Measurements from ENCODE around the gene SMIM21.

Gene SMIM21

DNA sequence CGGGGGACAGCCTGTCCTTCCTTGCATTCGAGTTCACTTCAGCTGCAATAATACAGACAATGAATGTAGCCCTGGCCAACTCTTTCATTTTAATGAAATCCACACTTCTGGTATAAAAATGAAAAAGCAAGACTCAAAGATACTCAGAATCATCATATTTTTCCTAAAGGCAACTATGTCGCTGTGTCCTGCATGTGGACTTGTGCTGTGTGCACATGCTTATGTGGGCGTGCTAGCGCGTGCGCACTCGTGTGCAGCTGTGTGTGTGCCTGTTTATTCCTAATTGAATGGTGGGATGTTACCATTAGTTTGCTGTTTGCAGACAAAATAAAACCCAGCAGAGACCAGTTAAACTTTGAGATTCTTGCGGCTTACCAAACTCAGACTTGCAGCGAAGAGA lies 49.6 kb downstream of the SMIM21 start:
- Histone ChIP-seq H3K9me3 (ENCODE audit: control insufficient read depth, insufficient read depth, low read length) (no peaks in the 10 kb centered on the region), H3K9ac (ENCODE audit: low read depth, low read length) (no peak overlapping the region), H3K4me1 (ENCODE audit: insufficient read depth, low read length) (no peaks in the 10 kb centered on the region), H3K36me3 (ENCODE audit: insufficient read depth, low read length) (no peaks in the 10 kb centered on the region)

DNA sequence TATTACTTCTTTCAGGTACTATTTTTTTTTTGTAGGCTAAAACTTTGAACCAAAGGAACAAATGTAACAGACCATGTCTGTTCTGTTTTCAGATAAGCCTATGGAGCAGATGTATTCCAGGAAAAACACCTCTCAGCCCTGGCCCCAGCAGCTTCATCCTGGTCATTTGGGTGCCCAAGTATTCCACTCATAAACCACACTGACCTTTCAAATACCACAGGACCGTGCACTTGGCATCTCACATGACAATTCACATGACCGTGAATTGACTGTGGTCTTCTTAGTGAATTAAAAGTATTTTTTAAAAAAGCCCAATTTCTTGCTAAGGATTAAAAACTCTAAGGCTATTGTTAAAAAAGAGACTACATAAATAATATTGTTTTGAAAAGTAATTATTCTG lies 50.2 kb downstream of the SMIM21 start:
- no peaks in the 10 kb centered on the region for H3K4me1 ChIP-seq (ENCODE audit: insufficient read depth, low read length)
- H3K9ac ChIP-seq (ENCODE audit: low read depth, low read length): no peak overlapping the region
- no peaks in the 10 kb centered on the region for H3K9me3 ChIP-seq (ENCODE audit: control insufficient read depth, insufficient read depth, low read length)
- H3K36me3 ChIP-seq (ENCODE audit: insufficient read depth, low read length): no peaks in the 10 kb centered on the region

DNA sequence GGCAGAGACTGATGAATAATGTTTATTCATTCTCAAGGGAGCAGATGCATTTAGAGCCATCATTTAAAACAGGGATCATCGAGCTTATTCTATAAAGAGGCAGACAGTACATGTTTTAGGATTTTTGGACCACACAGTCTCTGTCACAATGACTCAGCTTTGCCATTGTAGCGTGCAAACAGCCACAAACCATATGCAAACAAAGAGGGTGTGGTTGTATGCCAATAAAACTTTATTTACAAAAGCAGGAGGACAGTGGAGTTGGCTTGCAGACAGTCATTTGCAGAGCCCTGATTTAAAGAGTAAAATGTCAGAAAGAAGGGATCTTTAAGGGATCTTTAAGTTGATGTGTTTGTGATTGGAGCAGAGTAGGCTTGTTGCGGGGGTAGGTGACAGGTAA lies 51.5 kb downstream of the SMIM21 start:
- H3K4me1 ChIP-seq (ENCODE audit: insufficient read depth, low read length): no peaks in the 10 kb centered on the region
- H3K36me3 ChIP-seq (ENCODE audit: insufficient read depth, low read length): no peaks in the 10 kb centered on the region
- H3K9me3 ChIP-seq (ENCODE audit: control insufficient read depth, insufficient read depth, low read length): no peaks in the 10 kb centered on the region
- H3K9ac ChIP-seq (ENCODE audit: low read depth, low read length): no peak overlapping the region

DNA sequence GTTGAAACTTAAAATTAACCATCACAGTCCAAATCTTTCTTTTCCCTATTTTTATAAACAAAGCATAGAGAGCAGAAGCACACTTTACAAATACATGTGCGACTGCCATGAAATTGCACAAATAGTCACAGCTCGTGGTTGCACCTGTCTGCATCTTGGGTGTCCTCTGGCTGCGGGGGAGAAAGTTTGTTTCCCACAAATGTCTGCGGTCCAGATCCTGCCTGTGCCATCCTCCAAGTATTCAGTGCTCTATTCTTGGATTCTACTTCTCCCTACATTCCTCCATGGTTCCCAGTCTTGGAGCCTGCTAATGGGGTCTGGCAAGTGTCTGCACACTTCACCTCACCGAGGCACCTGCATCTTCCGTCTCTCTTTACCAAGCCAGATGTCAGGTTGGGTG lies 52.2 kb downstream of the SMIM21 start:
- no peaks in the 10 kb centered on the region for H3K4me1 ChIP-seq (ENCODE audit: insufficient read depth, low read length)
- H3K9ac ChIP-seq (ENCODE audit: low read depth, low read length): no peak overlapping the region
- no peaks in the 10 kb centered on the region; the same call in 1 of the 2 replicates for H3K9me3 ChIP-seq (ENCODE audit: control insufficient read depth, insufficient read depth, low read length)
- H3K36me3 ChIP-seq (ENCODE audit: insufficient read depth, low read length): no peaks in the 10 kb centered on the region

DNA sequence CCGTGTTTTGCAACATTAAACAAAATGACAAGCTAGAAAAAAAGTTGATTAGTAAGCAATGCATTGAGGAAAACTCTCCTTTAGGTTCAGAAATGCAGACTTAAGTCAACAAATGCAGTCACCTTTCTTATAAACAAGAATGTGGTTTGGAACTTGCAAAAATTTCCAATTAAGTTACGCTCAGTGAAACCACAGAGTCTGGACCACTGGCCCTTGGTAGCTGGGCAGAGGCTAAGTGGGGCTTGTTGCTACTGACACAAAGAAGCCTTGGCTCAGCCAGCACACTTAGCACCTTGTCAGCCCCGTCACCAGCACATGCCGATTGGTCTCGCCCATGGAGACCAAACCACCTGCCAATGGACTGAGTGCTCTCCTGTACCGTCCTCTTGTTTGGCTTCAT lies 53.0 kb downstream of the SMIM21 start:
- no peaks in the 10 kb centered on the region for H3K36me3 ChIP-seq (ENCODE audit: insufficient read depth, low read length)
- H3K9ac ChIP-seq (ENCODE audit: low read depth, low read length): no peak overlapping the region
- no peaks in the 10 kb centered on the region for H3K4me1 ChIP-seq (ENCODE audit: insufficient read depth, low read length)
- H3K9me3 ChIP-seq (ENCODE audit: control insufficient read depth, insufficient read depth, low read length): no peaks in the 10 kb centered on the region; the same call in 1 of the 2 replicates

DNA sequence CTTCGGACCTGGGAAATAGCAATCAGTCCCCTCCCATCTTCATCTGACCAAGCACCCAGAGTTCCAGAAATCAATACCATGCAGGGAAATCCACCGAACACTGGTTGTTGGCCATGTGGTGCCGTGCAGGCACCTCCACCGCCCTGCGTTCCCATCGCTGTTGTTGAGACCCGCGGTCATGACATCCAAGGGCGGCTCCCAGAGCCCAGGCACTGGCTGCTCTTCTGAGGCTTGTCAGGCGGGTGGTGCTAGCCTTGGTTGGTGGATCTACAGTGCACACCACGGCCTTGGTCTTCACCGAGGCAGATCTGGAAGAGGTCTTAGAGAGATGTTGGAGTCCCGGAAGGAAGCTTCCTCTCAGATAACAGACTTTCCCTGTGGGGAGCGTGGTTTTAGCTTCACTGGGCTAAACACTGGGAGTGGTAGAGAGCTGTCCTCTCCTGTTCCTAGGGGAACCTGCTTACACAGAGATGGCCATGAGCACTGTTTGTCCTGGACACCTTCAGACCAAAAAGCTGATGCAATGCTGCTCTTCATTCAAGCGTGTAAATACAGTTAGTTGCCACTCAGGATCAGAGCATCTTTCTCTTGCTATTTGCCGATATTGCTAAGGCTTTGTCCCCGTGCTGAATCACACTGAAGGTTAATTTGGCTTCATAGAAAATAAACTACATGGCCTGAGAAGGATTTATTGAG lies 58.3 kb downstream of the SMIM21 start:
- Histone ChIP-seq H3K9me3 (ENCODE audit: control insufficient read depth, insufficient read depth, low read length) (no peaks in the 10 kb centered on the region; the same call in none of the 2 replicates), H3K4me1 (ENCODE audit: insufficient read depth, low read length) (no peaks in the 10 kb centered on the region), H3K9ac (ENCODE audit: low read depth, low read length) (no peak overlapping the region), H3K36me3 (ENCODE audit: insufficient read depth, low read length) (no peaks in the 10 kb centered on the region)

DNA sequence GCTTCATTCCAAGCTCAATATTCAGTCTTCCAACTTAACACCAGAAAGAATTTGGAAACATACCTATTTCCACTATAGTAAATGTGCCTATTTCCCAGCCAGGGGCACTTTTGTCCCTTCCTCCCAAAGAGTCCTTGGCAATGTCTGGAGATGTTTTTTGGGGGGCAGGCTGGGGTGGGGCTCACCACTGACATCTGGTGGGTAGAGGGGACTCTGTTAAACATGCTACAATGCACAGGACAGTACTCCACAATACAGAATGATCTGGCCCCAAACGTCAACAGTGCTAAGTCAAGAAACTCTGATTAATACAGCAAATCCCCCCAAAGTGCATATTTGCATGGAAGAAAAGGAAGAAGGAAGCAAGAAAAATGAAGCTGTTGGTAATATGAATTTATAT lies 61.7 kb downstream of the SMIM21 start:
- Histone ChIP-seq H3K9me3 (ENCODE audit: control insufficient read depth, insufficient read depth, low read length) (no peaks in the 10 kb centered on the region; the same call in none of the 2 replicates), H3K36me3 (ENCODE audit: insufficient read depth, low read length) (no peaks in the 10 kb centered on the region), H3K4me1 (ENCODE audit: insufficient read depth, low read length) (no peaks in the 10 kb centered on the region), H3K9ac (ENCODE audit: low read depth, low read length) (no peak overlapping the region)

DNA sequence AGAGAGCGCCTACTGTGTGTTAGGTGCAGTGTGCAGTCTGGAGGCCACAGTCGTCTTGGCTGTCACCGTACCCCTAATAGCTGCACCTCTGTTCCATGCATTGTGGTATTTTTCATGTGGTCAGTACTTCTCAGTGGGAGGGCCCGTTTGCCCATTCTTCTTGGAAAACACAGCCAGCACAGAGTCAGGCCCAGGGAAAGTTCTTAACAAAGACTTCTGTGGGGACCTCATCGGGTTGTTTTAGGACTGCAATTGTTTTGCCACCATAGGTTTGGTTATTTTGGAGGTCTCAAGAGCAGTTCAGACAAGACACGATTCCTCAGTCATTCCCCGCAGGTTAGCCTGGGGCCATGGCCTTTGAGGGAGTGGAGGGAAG lies 62.3 kb downstream of the SMIM21 start:
- no peaks in the 10 kb centered on the region for H3K36me3 ChIP-seq (ENCODE audit: insufficient read depth, low read length)
- no peaks in the 10 kb centered on the region; the same call in 1 of the 2 replicates for H3K9me3 ChIP-seq (ENCODE audit: control insufficient read depth, insufficient read depth, low read length)
- H3K9ac ChIP-seq (ENCODE audit: low read depth, low read length): no peak overlapping the region
- H3K4me1 ChIP-seq (ENCODE audit: insufficient read depth, low read length): no peaks in the 10 kb centered on the region

DNA sequence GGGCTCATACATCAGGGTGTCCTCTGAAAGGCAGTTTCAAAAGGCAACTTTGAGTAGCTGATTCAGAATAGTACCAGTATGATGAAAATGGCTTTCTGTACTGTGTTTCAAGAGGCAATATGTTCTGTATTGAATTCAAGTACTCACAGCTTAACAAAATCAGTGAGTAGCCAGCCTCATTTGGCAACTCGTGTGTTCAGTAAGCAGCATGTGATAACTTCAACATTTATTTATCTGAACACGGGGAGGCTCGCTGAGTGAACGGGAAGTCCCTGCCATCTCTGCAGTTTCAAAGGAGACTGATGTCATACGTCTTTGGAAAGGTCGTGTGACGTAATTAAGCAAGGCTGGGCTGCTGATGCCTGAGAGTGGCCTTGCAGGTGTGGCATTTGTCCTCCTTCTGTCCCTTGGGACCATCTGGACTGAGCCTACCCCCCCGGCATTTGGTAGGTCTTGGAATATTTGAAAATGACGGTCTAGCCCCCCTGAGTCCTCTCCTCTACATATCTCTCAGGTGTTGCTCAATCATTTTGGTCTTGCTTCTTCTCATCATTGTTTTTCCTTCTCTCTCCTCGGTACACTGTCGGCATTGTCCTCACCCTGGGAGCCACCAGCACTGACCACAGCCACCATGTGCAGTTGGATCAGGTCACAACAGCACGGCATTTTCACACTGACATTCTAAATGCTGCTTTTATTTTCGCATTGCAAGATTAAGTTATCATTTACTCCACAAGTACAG lies 62.8 kb downstream of the SMIM21 start:
- no peak overlapping the region for H3K9ac ChIP-seq (ENCODE audit: low read depth, low read length)
- no peaks in the 10 kb centered on the region for H3K4me1 ChIP-seq (ENCODE audit: insufficient read depth, low read length)
- no peaks in the 10 kb centered on the region; the same call in 1 of the 2 replicates for H3K9me3 ChIP-seq (ENCODE audit: control insufficient read depth, insufficient read depth, low read length)
- H3K36me3 ChIP-seq (ENCODE audit: insufficient read depth, low read length): no peaks in the 10 kb centered on the region

DNA sequence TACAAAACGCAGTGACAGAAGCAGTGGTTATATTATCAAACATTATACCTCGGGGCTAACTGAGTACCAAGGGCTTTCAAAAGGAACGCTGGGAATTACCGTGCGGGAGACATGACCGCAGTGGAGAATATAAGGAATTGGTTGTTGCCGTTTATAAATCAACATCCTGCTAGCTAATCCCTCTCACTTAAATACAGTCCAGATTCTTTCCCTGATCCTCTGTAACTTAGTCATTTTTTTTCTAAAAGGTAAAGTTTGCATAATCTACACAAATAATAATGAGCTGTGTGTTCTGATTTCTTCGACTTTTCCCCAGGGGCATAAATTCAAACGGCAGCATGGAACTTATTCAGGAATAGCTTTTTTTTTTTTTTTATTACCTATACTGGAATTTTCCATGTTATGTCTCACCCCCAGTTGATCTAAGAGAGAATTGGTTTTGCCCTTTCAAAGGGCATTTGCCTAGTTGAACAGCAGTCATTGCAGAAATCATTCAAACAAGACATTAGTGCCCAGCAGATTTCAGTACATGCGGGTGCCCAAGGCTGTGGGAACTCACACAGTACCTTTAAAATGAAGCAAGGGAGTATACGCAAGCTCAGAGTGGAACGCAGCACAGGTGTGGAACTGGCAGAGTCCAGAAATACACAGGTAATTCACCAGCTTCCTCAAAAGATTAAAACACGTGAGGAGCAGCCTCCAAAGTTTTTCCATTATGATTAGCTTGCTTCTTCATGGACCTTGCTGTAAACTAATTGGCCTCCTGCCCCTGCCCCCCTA lies 63.9 kb downstream of the SMIM21 start:
- Histone ChIP-seq H3K36me3 (ENCODE audit: insufficient read depth, low read length) (no peaks in the 10 kb centered on the region), H3K4me1 (ENCODE audit: insufficient read depth, low read length) (no peaks in the 10 kb centered on the region), H3K9me3 (ENCODE audit: control insufficient read depth, insufficient read depth, low read length) (no peaks in the 10 kb centered on the region; the same call in 1 of the 2 replicates), H3K9ac (ENCODE audit: low read depth, low read length) (no peak overlapping the region)

DNA sequence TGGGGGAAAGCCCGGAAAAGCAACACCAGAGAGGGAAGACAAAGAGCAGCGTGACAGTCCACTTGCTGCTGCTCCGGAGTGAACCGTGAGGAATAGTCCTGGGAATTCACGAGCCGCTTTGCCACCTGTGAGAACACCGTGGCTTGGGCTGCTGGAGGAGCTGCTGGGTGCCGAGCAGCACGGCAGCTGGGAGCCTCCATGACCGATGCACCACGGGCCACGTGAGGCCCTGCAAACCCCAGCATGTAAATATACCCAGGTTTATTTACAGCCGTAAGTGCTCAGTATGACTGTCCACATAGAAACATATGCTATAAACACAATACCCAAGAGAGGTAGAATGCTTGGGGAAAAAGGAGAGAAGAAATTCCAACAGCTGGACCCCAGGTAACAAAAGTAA lies 65.1 kb downstream of the SMIM21 start:
- Histone ChIP-seq H3K4me1 (ENCODE audit: insufficient read depth, low read length) (no peaks in the 10 kb centered on the region), H3K9ac (ENCODE audit: low read depth, low read length) (no peak overlapping the region), H3K9me3 (ENCODE audit: control insufficient read depth, insufficient read depth, low read length) (no peaks in the 10 kb centered on the region; the same call in 1 of the 2 replicates), H3K36me3 (ENCODE audit: insufficient read depth, low read length) (no peaks in the 10 kb centered on the region)

DNA sequence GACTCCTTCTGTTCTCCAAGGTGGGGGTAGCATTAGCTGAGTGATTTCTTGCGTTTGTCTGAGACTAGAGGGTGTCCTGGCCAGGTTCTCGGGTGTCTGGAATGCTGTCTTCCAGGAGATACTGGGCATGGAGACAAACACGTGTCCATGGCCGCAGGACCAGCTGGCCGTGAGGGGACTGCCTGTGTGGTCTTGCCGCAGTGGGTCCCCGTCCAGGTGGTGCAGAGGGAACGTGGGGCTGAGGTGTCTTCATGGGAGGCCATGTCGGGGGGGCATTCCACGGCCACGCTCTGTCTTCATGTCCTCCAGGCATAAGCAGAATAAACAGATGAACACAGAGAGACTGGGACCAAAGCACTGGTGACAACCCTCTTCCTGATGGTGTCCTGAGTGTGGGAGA lies 66.6 kb downstream of the SMIM21 start:
- Histone ChIP-seq H3K9me3 (ENCODE audit: control insufficient read depth, insufficient read depth, low read length) (no peaks in the 10 kb centered on the region; the same call in 1 of the 2 replicates), H3K36me3 (ENCODE audit: insufficient read depth, low read length) (no peaks in the 10 kb centered on the region), H3K4me1 (ENCODE audit: insufficient read depth, low read length) (no peaks in the 10 kb centered on the region), H3K9ac (ENCODE audit: low read depth, low read length) (no peak overlapping the region)

DNA sequence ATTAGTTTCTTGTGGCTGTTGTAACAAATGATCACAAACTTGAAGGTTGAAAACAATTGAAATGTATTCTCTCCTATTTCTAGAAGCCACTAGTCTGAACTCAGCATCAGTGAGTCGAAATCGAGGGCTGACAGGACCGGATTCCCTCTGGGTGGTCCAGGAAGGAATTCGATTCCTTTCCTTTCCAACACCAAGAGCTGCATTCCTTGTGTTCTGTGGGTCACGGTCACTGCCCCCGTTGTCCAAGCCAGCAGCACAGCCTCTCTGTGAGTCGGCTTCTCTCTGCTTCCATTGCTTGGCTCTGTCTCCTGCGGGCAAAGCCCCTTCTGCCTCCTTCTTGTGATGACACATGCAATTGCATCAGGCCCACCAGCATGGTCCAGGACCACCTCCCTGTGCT lies 67.3 kb downstream of the SMIM21 start:
- H3K36me3 ChIP-seq (ENCODE audit: insufficient read depth, low read length): no peaks in the 10 kb centered on the region
- no peak overlapping the region for H3K9ac ChIP-seq (ENCODE audit: low read depth, low read length)
- H3K4me1 ChIP-seq (ENCODE audit: insufficient read depth, low read length): no peaks in the 10 kb centered on the region
- no peaks in the 10 kb centered on the region; the same call in 1 of the 2 replicates for H3K9me3 ChIP-seq (ENCODE audit: control insufficient read depth, insufficient read depth, low read length)
